ENCODE measurements around the gene MLF2.

MLF2 gene

GRCh38 chr12:6778574-6779550 lies 25.9 kb upstream of the MLF2 start:
- DNase-seq (ENCODE audit: extremely low read depth in 1 of 2, low read depth in 1 of 2), result peak; percentile 74 to 81

- DNase-seq (ENCODE audit: extremely low read depth in 1 of 2, low read depth in 1 of 2), result no peak
These were observed 25.3 kb upstream of the MLF2 start for GRCh38 chr12:6778217-6778573.

GRCh38 chr12:6777386-6777785 lies 24.4 kb upstream of the MLF2 start:
- no peak for DNase-seq (ENCODE audit: extremely low read depth in 1 of 2, low read depth in 1 of 2)

- DNase-seq (ENCODE audit: extremely low read depth in 1 of 2, low read depth in 1 of 2), result no peak
These were observed 22.5 kb upstream of the MLF2 start for GRCh38 chr12:6775185-6776174.

- no peak for DNase-seq (ENCODE audit: extremely low read depth in 1 of 2, low read depth in 1 of 2)
These were observed 21.6 kb upstream of the MLF2 start for GRCh38 chr12:6774499-6775062.

- DNase-seq (ENCODE audit: extremely low read depth in 1 of 2, low read depth in 1 of 2), result no peak
These were observed 20.8 kb upstream of the MLF2 start for GRCh38 chr12:6773590-6774351.

GRCh38 chr12:6772726-6773589 lies 20.0 kb upstream of the MLF2 start:
- DNase-seq (ENCODE audit: extremely low read depth in 1 of 2, low read depth in 1 of 2), result no peak

- no peak for DNase-seq (ENCODE audit: extremely low read depth in 1 of 2, low read depth in 1 of 2)
These were observed 19.4 kb upstream of the MLF2 start, which contains the start of gene LAG3 for GRCh38 chr12:6772331-6772695. Gene LAG3 (plus strand): TSS chr12:6772520. CDS start chr12:6772853, 333 bp downstream.

GRCh38 chr12:6771509-6772330 lies 18.8 kb upstream of the MLF2 start:
- no peak for DNase-seq (ENCODE audit: extremely low read depth in 1 of 2, low read depth in 1 of 2)

GRCh38 chr12:6771091-6771495 lies 18.2 kb upstream of the MLF2 start:
- no peak for DNase-seq (ENCODE audit: extremely low read depth in 1 of 2, low read depth in 1 of 2)

GRCh38 chr12:6770600-6770999 lies 17.7 kb upstream of the MLF2 start:
- DNase-seq (ENCODE audit: extremely low read depth in 1 of 2, low read depth in 1 of 2), result no peak

- DNase-seq (ENCODE audit: extremely low read depth in 1 of 2, low read depth in 1 of 2), result no peak
These were observed 17.2 kb upstream of the MLF2 start for GRCh38 chr12:6770094-6770493.

- DNase-seq (ENCODE audit: extremely low read depth in 1 of 2, low read depth in 1 of 2), result no peak
These were observed 16.7 kb upstream of the MLF2 start for GRCh38 chr12:6769666-6770065.

- no peak for DNase-seq (ENCODE audit: extremely low read depth in 1 of 2, low read depth in 1 of 2)
These were observed 16.0 kb upstream of the MLF2 start for GRCh38 chr12:6768990-6769389.

- no peak for DNase-seq (ENCODE audit: extremely low read depth in 1 of 2, low read depth in 1 of 2)
These were observed 15.5 kb upstream of the MLF2 start for GRCh38 chr12:6768437-6768914.

- DNase-seq (ENCODE audit: extremely low read depth in 1 of 2, low read depth in 1 of 2), result no peak
These were observed 14.7 kb upstream of the MLF2 start for GRCh38 chr12:6767353-6768319.

- DNase-seq (ENCODE audit: extremely low read depth in 1 of 2, low read depth in 1 of 2), result no peak
These were observed 13.9 kb upstream of the MLF2 start for GRCh38 chr12:6766651-6767349.

Data from activated CD8-positive, alpha-beta memory T cell treated with anti-CD3 and anti-CD28 coated beads for 1 hour (primary cell).